Heart left ventricle (tissue), 13 donors: Measurements from ENCODE around the gene C1orf21.

ENCODE experiments used
- POLR2A ChIP-seq, 2 donors: fragments of 450-650 bp; IDR thresholded peaks; one replicate each; pipeline ENCODE4 v1.6.1; 2017; ENCODE audit warnings: antibody characterized with exemption in 2 of 2, mild to moderate bottlenecking in 2 of 2, moderate library complexity in 2 of 2
- TF ChIP-seq, protein P1 (sequence below), 12 donors: fragments of 200-600 bp; sonication (generic) in 4 of 12; IDR thresholded peaks; one replicate each; pipeline versions ENCODE4 v1.5.0 to v1.8.0; 2018 to 2022; ENCODE audit warnings: antibody characterized with exemption in 12 of 12, mild to moderate bottlenecking in 5 of 12
- donor health status: ischemic (EF 13 %, LVEDD 7.1; RV severe dilation, severe dysfunction).
- donor health status: DM: no; HTN: yes; CAD: no.
- donor health status: DM: no; HTN: no; CAD: no.
- donor health status: ischemic (EF 25% LVEDD 6.9; RV normal size, moderate dysfunction).
- donor health status: ischemic (EF 25% LVEDD 5.7; RV mildly dilated, moderate dysfunction).
- donor health status: ischemic (EF 35%, LVEDD 5.7; RV mildly dilated, moderate dysfunction).
- donor health status: nonischemic (EF 11% LVEDD 7.7; RV severe dilation, severe dysfunction).
- donor health status: DM: yes; HTN: yes; CAD: no.
- donor health status: PGD.
- donor health status: ischemic (EF 29% LVEDD 5.4; RV normal size, mild dysfunction).
- donor health status: nonischemic (EF 23%, LVEDD 6.1; RV moderate dilation, normal function).

DNA sequence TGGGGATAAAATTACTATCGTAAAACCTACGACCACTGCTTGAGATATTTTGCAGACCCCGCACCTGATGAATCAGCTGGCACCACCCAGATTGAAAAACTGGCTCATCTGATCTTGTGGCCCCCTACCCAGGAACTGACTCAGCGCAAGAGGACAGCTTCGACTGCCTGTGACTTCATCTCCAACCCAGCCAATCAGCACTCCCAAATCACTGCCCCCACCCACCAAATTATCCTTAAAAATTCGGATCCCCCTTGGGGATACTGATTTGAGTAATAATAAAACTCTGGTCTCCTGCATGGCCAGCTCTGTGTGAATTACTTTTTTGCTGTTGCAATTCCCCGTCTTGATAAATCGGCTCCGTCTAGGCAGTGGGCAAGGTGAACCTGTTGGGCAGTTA, 286.5 kb downstream of the C1orf21 start:
- no peak for TF ChIP-seq POLR2A (IDR thresholded peaks at IDR 0.05)
- TF ChIP-seq, protein P1, sequence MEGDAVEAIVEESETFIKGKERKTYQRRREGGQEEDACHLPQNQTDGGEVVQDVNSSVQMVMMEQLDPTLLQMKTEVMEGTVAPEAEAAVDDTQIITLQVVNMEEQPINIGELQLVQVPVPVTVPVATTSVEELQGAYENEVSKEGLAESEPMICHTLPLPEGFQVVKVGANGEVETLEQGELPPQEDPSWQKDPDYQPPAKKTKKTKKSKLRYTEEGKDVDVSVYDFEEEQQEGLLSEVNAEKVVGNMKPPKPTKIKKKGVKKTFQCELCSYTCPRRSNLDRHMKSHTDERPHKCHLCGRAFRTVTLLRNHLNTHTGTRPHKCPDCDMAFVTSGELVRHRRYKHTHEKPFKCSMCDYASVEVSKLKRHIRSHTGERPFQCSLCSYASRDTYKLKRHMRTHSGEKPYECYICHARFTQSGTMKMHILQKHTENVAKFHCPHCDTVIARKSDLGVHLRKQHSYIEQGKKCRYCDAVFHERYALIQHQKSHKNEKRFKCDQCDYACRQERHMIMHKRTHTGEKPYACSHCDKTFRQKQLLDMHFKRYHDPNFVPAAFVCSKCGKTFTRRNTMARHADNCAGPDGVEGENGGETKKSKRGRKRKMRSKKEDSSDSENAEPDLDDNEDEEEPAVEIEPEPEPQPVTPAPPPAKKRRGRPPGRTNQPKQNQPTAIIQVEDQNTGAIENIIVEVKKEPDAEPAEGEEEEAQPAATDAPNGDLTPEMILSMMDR (IDR thresholded peaks at IDR 0.05) = no peak
